ENCODE measurements around the gene EIF3D.

EIF3D gene, protein sequence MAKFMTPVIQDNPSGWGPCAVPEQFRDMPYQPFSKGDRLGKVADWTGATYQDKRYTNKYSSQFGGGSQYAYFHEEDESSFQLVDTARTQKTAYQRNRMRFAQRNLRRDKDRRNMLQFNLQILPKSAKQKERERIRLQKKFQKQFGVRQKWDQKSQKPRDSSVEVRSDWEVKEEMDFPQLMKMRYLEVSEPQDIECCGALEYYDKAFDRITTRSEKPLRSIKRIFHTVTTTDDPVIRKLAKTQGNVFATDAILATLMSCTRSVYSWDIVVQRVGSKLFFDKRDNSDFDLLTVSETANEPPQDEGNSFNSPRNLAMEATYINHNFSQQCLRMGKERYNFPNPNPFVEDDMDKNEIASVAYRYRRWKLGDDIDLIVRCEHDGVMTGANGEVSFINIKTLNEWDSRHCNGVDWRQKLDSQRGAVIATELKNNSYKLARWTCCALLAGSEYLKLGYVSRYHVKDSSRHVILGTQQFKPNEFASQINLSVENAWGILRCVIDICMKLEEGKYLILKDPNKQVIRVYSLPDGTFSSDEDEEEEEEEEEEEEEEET

DNA sequence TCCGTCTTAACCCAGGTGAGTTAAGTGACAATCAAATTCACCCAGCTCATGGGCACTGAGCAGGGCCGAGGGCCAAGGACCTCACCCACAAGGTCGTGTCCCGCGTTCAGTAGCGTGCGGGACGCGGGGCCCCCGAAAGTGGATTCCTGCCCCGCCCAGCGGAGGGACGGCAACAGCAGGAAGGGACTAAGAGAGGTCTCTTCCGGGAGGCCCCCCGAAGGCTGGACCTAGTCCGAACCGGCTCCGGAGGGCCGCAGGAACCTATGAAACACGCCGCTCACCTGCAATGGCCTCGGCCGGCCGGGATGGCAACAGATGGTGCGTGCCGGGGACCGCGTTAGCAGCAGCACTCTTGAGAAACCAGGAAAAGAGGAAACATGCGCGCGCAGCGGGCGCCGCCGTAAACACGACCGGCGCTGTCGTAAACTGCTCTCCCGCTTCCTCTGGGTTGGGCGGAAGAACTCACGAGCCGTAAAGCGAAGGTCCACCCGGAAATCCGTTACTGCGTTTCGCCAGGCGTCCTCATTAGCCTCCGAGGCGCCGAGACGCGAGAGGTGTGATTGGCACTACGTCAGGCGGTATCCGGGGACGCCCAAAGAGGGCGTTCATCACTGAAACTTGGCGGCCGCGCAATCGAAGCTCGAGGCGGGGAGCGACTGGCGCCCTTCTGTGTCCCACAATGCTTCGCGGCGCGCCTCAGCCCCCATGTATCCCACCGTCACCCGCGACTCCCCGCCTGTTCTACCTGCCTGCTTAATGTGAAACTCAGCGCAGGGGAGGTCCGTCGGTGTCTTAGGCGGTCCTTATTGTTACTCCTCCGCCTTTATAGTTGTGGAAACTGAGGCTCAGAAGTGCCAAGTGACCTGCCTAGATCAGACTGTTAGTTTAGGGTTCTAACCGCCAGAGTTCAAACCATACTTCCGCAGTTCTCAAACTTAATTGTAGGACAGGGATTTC lies at the start of gene EIF3D:
TSS of gene EIF3D (minus strand) at position 372 of the 957 bp plus-strand sequence. CDS start 3,045 bp downstream, outside the sequence.
- Mint-ChIP-seq H3K4me1 (peaks cover 20% of the 10 kb centered on the region), H3K27ac (peak within 1 kb of the TSS; percentile 89), H3K4me3 (peak within 1 kb of the TSS; percentile 92), H3K9me3 (no peaks in the 10 kb centered on the region), H3K27me3 (no peaks in the 10 kb centered on the region), H3K36me3 (peaks cover 33% of the 10 kb centered on the region)
- ATAC-seq: peak; percentile 98

DNA sequence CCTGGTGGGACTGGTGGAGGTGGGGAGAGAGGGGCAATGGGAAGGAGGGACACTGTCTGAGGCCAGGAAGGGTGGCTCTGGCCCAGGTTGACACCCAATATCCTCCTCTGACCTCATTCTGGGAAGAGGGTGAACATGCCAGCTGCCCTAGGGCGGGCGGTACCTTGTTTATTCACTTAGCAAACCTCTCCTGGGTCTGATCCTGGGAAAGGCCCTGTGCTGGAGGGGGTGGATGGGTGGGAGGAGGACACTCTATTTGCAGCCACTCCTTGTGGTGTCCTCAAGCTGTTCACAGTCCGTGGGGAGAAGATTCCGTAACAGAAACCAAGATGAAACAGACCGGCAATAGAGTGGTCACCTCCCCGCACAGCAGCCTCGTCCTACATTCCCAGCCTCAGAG lies 49.7 kb upstream of the EIF3D start:
- no peak for ATAC-seq
- Mint-ChIP-seq H3K4me1 (no peaks in the 10 kb centered on the region), H3K27me3 (peaks cover 46% of the 10 kb centered on the region), H3K4me3 (no peak overlapping the region), H3K27ac (no peak overlapping the region), H3K9me3 (no peaks in the 10 kb centered on the region), H3K36me3 (no peaks in the 10 kb centered on the region)

DNA sequence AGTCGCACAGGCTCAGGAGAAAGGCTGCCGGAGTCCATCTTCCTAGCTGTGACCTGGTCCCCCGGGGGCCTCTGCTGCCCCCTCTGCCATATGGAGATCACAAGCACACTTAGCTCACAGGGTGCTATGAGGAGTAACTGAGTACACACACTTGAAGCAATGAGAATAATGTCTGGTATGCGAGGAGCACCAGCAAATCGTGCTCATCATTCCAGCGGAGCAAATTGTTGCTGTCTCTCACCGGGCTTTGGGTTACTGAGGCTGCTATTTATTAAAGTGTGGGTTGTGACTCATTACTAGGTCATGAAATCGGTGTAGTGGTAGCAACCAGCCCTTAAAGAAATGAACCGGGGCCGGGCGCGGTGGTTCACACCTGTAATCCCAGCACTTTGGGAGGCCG lies 48.1 kb upstream of the EIF3D start:
- Mint-ChIP-seq H3K36me3 (no peaks in the 10 kb centered on the region), H3K9me3 (no peaks in the 10 kb centered on the region), H3K4me1 (no peaks in the 10 kb centered on the region), H3K27me3 (peaks cover 32% of the 10 kb centered on the region), H3K4me3 (no peak overlapping the region), H3K27ac (no peak overlapping the region)
- ATAC-seq: no peak

DNA sequence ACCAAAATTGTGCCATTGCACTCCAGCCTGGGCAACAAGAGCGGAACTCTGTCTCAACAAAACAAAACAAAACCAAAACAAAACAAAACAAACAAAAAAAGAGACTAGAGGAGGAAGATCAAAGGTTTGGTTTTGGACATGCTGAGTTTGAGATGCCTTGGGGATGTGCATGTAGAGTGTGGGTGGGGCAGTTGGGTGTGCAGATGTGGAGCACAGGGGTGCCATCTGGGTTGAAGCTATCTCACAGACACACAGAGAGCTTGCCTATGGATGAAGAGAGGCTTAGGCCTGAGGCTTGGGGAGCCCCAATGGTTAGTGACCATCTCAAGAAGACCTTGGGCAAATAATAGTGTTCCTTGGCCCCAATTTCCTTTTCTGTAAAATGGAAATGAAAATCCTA lies 45.8 kb upstream of the EIF3D start:
- Mint-ChIP-seq H3K36me3 (no peaks in the 10 kb centered on the region), H3K27ac (no peak overlapping the region), H3K27me3 (peaks cover 30% of the 10 kb centered on the region), H3K9me3 (no peaks in the 10 kb centered on the region), H3K4me1 (no peaks in the 10 kb centered on the region), H3K4me3 (no peak overlapping the region)
- ATAC-seq: no peak

DNA sequence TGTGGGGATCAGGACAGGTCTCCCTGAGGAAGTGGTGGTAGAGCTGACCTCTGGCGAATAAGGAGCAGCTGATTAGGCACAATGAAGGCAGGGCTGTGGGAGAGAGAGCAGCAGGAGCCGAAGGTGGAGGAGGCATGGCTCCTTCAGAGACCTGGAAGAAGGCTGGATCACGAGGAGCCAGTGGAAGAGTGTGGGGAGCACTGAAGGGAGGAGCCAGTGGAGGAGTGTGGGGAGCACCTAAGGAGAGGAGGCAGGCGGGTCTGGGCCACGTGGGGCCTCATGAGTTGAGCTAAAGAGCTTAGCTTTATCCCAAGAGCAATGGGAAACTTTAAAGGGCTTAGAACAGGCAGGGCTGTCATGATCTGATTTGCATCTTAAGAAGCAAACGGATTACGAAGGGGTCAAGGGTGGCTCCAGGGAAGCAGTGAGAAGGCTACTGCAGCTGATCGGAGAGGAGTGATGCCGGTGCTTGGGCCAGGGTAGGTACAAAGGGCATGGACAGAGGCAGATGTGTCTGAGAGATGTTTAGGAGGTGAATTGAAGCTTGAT lies 44.9 kb upstream of the EIF3D start:
- Mint-ChIP-seq H3K27ac (no peak overlapping the region), H3K9me3 (no peaks in the 10 kb centered on the region), H3K27me3 (peaks cover 35% of the 10 kb centered on the region), H3K36me3 (no peaks in the 10 kb centered on the region), H3K4me3 (no peak overlapping the region), H3K4me1 (no peaks in the 10 kb centered on the region)
- no peak for ATAC-seq

DNA sequence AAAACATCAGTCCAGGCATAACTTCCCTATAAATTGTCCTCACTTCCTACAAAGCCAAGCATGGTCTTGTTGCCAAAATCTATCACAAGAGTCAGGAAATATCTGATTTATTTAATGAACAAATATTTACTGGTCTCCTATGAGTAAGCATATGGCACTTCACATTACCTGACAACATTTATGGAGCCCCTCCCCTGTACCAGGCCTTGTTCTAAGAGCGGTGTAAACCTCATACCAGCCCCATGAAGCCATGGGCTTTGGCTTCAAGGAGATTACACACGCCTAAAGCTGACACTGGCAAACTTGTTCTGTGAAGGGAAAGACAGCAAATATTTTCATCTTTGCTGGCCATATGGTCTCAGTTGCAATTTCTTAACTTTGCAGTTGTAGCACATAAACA lies 43.0 kb upstream of the EIF3D start:
- Mint-ChIP-seq H3K27me3 (peaks cover 53% of the 10 kb centered on the region), H3K4me3 (no peak overlapping the region), H3K27ac (no peak overlapping the region), H3K9me3 (no peaks in the 10 kb centered on the region), H3K36me3 (no peaks in the 10 kb centered on the region), H3K4me1 (no peaks in the 10 kb centered on the region)
- no peak for ATAC-seq

DNA sequence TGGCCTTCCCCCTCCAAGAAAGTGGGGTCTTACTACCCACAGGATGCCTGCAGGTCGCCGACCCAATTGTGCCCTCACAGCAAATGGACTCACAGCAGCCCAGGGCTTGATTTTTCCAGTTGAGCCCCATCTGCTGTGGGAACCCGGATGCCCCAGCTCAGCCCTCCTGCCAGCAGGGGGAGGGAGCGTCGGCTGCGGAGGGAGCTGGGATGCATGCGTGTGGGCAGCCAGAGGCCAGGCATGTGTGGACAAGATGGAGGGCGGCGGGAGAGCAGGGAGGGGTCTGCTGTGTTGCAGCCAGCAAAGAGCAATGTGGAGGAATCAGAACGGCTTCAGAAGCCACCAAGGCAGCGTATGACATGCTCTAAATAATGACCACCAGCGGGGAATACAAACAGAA lies 41.0 kb upstream of the EIF3D start:
- Mint-ChIP-seq H3K36me3 (no peaks in the 10 kb centered on the region), H3K27me3 (peaks cover 58% of the 10 kb centered on the region), H3K27ac (no peak overlapping the region), H3K9me3 (no peaks in the 10 kb centered on the region), H3K4me3 (no peak overlapping the region), H3K4me1 (no peaks in the 10 kb centered on the region)
- no peak for ATAC-seq

DNA sequence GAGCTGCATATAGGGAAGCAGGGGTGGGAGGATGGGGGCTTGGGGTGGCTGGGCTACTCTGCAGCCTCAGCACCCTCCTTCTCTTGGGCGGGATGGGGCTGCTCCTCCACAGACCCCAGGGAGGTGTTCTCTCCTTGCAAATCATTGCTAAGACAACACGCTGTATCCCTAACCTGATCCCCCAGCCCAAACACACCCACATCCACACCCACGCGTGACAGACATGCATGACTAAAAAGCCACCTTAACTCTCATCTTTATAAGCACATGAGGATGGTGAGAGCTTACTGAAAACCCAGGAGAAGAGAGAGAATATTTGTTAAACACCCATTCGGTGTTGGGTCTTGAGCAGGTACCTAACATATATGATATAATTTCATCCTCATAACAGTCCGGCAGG lies 39.9 kb upstream of the EIF3D start:
- Mint-ChIP-seq H3K27me3 (peaks cover 57% of the 10 kb centered on the region), H3K4me3 (no peak overlapping the region), H3K4me1 (no peaks in the 10 kb centered on the region), H3K36me3 (no peaks in the 10 kb centered on the region), H3K27ac (no peak overlapping the region), H3K9me3 (no peaks in the 10 kb centered on the region)
- ATAC-seq: no peak

DNA sequence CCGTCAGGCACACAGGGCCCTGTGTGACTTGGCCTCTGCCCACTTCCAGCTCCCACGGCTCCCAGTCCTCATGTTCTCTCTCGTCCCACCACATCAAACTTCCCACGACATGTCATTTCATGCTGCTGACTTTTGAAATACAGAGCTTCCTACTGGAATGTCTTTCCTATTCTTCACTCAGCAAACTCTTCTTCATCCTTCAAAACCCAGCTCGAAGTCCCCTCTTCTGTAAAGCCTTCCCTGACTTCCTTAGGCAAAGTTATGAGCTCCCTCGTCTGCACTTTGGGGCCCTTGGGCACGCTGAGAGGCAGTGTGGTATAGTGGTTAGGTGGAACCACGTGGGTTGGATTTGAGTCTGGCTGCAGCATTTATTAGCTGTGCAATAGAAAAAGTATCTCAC lies 37.8 kb upstream of the EIF3D start:
- H3K4me3 Mint-ChIP-seq: no peak overlapping the region
- peaks cover 11% of the 10 kb centered on the region for H3K4me1 Mint-ChIP-seq
- no peak for ATAC-seq
- peaks cover 71% of the 10 kb centered on the region for H3K27me3 Mint-ChIP-seq
- H3K9me3 Mint-ChIP-seq: no peaks in the 10 kb centered on the region
- H3K36me3 Mint-ChIP-seq: no peaks in the 10 kb centered on the region
- no peak overlapping the region for H3K27ac Mint-ChIP-seq

DNA sequence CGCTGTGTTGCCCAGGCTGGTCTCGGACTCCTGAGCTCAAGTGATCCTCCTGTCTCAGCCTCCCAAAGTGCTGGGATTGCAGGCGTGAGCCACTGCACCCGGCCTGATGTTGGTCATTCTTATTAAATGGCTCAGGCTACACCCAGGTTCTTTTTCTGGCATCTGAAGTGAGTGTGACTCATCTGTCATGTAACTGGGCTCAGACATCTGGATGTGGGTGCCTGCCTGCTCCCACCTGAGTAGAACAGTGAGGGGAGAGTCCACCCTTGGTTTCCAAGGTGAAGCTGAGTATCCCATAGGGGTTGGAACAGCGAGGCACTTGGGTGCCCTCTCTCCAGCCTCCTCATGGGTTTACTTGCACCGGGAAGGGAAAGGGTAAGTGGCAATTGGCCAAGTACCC lies 36.7 kb upstream of the EIF3D start:
- ATAC-seq: no peak
- Mint-ChIP-seq H3K4me3 (no peak overlapping the region), H3K9me3 (no peaks in the 10 kb centered on the region), H3K4me1 (peaks cover 20% of the 10 kb centered on the region), H3K27me3 (peaks cover 72% of the 10 kb centered on the region), H3K27ac (no peak overlapping the region), H3K36me3 (no peaks in the 10 kb centered on the region)

DNA sequence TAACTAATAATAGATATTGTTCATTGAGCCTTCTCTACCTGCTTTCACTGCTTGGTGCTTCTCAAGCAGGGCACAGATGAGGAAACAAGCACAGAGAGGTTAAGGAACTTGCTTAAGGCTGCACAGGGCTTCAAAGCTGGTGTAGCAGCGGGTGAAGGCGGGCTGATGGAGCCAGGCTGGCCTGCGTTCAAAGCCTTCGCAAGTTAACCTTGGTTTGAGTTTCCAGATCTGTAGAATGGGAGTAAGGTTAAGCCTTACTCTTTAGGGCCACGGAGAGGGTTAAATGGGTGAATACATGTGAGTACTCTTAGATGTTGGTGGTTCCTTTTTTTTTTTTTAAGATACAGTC lies 36.2 kb upstream of the EIF3D start:
- Mint-ChIP-seq H3K27me3 (peaks cover 75% of the 10 kb centered on the region), H3K27ac (no peak overlapping the region), H3K36me3 (no peaks in the 10 kb centered on the region), H3K9me3 (no peaks in the 10 kb centered on the region), H3K4me1 (peaks cover 20% of the 10 kb centered on the region), H3K4me3 (no peak overlapping the region)
- no peak for ATAC-seq

DNA sequence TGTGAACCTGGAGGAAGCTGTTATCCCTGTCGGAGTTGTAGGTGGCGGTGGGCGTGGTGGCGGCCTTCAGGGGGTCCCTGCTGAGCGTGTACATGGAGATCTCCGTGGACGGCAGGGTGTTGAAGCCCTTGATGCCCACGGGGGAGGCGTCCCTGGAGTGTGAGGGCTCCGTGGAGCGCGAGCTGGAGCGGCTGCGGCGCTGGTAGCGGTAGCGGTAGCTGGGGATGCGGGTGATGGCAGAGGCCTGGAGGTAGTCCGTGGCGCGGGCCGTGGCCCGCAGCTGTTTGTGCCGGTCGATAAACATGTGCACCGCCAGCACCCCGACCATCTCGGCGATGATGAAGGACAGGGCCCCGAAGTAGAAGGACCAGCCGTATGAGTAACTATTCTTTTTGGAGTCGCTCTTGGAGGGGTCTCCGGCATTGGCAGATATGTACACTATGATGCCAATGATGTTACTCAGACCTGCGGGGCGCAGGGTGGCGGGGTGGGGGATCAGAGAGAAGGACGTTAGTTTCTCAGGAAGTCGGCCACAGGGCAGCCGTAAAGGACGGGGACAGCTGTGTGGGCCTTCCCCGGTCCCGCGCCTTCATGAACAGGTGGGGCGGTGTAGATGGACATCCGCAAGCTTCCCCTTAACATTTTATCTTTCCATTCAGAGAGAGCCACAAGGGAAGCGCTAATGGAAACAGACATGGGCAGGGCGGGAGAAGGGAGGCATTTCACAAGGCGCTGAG lies 35.6 kb upstream of the EIF3D start:
- Mint-ChIP-seq H3K27ac (no peak overlapping the region), H3K36me3 (no peaks in the 10 kb centered on the region), H3K9me3 (no peaks in the 10 kb centered on the region), H3K27me3 (peaks cover 72% of the 10 kb centered on the region), H3K4me3 (no peak overlapping the region), H3K4me1 (peaks cover 20% of the 10 kb centered on the region)
- ATAC-seq: no peak

DNA sequence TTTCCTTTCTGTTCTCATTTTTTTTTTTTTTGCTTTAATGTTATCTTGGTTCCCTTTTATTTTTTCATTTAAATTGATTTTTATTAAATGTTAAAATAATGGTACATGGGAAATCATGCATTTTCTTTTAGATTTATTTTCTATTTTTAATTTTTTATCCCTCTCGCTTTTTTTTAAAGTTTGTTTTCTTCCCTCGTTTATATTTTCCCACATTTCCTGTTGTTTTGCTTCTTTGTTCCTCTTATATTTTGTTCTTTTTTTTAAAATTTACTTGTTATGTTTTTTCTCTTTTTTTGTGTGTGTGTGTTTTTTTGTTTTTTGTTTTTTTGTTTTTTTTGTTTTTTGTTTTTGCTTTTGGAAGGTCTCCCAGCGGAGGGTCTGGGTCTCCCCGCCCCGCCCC lies 34.9 kb upstream of the EIF3D start:
- Mint-ChIP-seq H3K4me1 (peaks cover 20% of the 10 kb centered on the region), H3K27me3 (peaks cover 68% of the 10 kb centered on the region), H3K27ac (no peak overlapping the region), H3K9me3 (no peaks in the 10 kb centered on the region), H3K4me3 (no peak overlapping the region), H3K36me3 (no peaks in the 10 kb centered on the region)
- no peak for ATAC-seq

DNA sequence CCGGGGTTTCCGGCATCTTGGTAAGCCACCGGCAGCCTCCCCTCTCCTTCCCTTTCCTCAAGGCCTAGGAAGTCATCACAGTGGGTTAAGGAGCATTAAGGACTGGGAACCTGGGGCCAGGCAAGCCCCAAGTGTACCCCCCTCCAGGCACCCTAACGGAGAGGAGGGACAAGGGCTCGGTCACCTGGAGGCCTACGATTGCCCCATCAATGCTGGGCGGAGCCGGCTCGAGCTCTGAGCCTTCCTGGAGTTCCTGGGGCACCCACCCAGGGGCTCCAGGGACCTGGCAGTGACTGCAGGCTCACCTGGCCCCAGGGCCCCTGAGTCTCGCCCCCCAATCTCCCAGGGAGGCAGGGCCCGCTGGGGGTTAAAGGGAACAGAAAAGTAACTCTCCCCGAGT lies 34.5 kb upstream of the EIF3D start:
- Mint-ChIP-seq H3K9me3 (no peaks in the 10 kb centered on the region), H3K4me1 (peaks cover 20% of the 10 kb centered on the region), H3K27me3 (peaks cover 65% of the 10 kb centered on the region), H3K36me3 (no peaks in the 10 kb centered on the region), H3K4me3 (no peak overlapping the region), H3K27ac (no peak overlapping the region)
- no peak for ATAC-seq

DNA sequence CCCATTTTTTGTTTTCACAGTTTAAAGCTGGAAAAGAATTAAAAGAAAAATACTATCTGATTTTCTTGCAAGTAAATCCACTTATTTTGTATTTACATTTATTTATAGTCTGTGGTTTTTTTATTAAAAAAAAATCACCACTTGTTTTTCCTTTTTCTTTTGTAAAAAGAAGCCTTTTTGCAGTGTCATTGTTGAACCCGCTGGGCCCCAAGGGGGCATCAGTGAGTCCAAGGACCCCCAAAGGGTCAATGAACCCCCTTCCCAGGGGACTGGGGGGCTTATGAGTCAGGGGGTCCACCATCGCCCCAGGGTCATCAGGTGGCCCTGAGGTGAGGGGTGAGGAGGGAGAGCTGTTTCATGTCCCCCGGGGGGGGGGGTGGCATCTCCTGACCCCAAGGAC lies 34.0 kb upstream of the EIF3D start:
- Mint-ChIP-seq H3K4me1 (peaks cover 20% of the 10 kb centered on the region), H3K27ac (no peak overlapping the region), H3K4me3 (no peak overlapping the region), H3K9me3 (no peaks in the 10 kb centered on the region), H3K36me3 (no peaks in the 10 kb centered on the region), H3K27me3 (peaks cover 61% of the 10 kb centered on the region)
- no peak for ATAC-seq
